Inflammatory macrophage (primary cell): Measurements from ENCODE around the gene TAF4.
"Not testable (repeated sequence)": the region's sequence is repeated elsewhere in the genome, so short reads cannot be mapped to it uniquely, and the experiment has no call there.

Experiments used
- DNase-seq, 2 donors: peaks; one replicate each; pipeline ENCODE4 v3.0.0-alpha.2; 2020 to 2022

Gene TAF4

GRCh38 chr20:61958773-61959700 lies 106.6 kb downstream of the TAF4 start:
- no peak for DNase-seq

- no peak for DNase-seq
Observed at GRCh38 chr20:61957961-61958715, 107.5 kb downstream of the TAF4 start.

- no peak for DNase-seq
Observed at GRCh38 chr20:61956396-61957342, 109.0 kb downstream of the TAF4 start.

- no peak for DNase-seq
Observed at GRCh38 chr20:61955668-61956395, 109.8 kb downstream of the TAF4 start.

- no peak for DNase-seq
Observed at GRCh38 chr20:61954276-61955021, 111.2 kb downstream of the TAF4 start.

- no peak for DNase-seq
Observed at GRCh38 chr20:61953037-61954021, 112.4 kb downstream of the TAF4 start.

GRCh38 chr20:61951695-61952533 lies 113.8 kb downstream of the TAF4 start:
- DNase-seq: no peak

- no peak for DNase-seq
Observed at GRCh38 chr20:61950641-61951071, 115.0 kb downstream of the TAF4 start.

- no peak for DNase-seq
Observed at GRCh38 chr20:61949714-61950640, 115.7 kb downstream of the TAF4 start.

GRCh38 chr20:61949363-61949713 lies 116.3 kb downstream of the TAF4 start:
- no peak for DNase-seq

- DNase-seq: no peak
Observed at GRCh38 chr20:61948586-61949362, 116.9 kb downstream of the TAF4 start.

- DNase-seq: not testable (repeated sequence)
Observed at GRCh38 chr20:61948056-61948455, 117.6 kb downstream of the TAF4 start.

GRCh38 chr20:61945495-61945894 lies 120.2 kb downstream of the TAF4 start:
- DNase-seq: not testable (repeated sequence)

- DNase-seq: not testable (repeated sequence)
Observed at GRCh38 chr20:61944967-61945366, 120.7 kb downstream of the TAF4 start.

- DNase-seq: no peak
Observed at GRCh38 chr20:61942526-61942925, 123.2 kb downstream of the TAF4 start.

GRCh38 chr20:61941721-61942405 lies 123.8 kb downstream of the TAF4 start:
- DNase-seq: no peak
